ENCODE data around the gene PFAS. TPM values are rescaled to one million over a fixed set of nuclear protein-coding genes. Genes with fewer than 3 reads are reported as not detected.

Gene PFAS
- total RNA-seq, 1 experiment from 2014 or later, result 246 TPM

- no peak for TF ChIP-seq ATF6 (CRISPR knock-in tag; IDR thresholded peaks at IDR 0.05)
Measured at GRCh38 chr17:8288336-8289102, 39.4 kb downstream of the PFAS start, which contains the start of gene RANGRF (continued).

GRCh38 chr17:8289103-8289397 lies 40.0 kb downstream of the PFAS start:
- Mint-ChIP-seq H3K9me3 (no peaks in the 10 kb centered on the region), H3K4me1 (peaks cover 28% of the 10 kb centered on the region), H3K27ac (no peak overlapping the region), H3K36me3 (no peaks in the 10 kb centered on the region; the same call in 1 of the 2 replicates), H3K27me3 (ENCODE audit: low read depth) (no peaks in the 10 kb centered on the region; the same call in 1 of the 2 replicates), H3K4me3 (peak overlapping the region; percentile 92)
- TF ChIP-seq HMGA2 (CRISPR knock-in tag; IDR thresholded peaks at IDR 0.05), result no peak
- TF ChIP-seq ZBTB43 (CRISPR knock-in tag; IDR thresholded peaks at IDR 0.05), result 0 out of 2 replicates have a peak, but pooled peaks have one; percentile 5
- ATAC-seq (peak; percentile 77), DNase-seq (ENCODE audit: low spot score) (peak; percentile 82)
- CTCF ChIA-PET, result interaction anchor here (0.7 to 1.4 kb wide), 8 partner anchors 10 to 142 kb away, joined by 3 to 9 read pairs (median 4); partner anchors contain the start of gene CTC1
- POLR2A ChIA-PET, result interaction anchor here (1.0 to 2.2 kb wide), 2 partner anchors 40 to 62 kb away, joined by 4 to 12 read pairs; partner anchors contain the start of genes CTC1 and PFAS

GRCh38 chr17:8290043-8290442 lies 41.0 kb downstream of the PFAS start:
- CTCF ChIA-PET, result interaction anchor here (1.4 kb wide), 1 partner anchor 11 kb away, joined by 3 read pairs; no protein-coding TSS in a partner anchor
- Mint-ChIP-seq H3K27ac (no peak overlapping the region), H3K27me3 (ENCODE audit: low read depth) (no peaks in the 10 kb centered on the region; the same call in 1 of the 2 replicates), H3K4me3 (peak overlapping the region; percentile 92), H3K4me1 (peaks cover 35% of the 10 kb centered on the region), H3K36me3 (no peaks in the 10 kb centered on the region; the same call in 1 of the 2 replicates), H3K9me3 (no peaks in the 10 kb centered on the region)
- no peak for ATAC-seq
- POLR2A ChIA-PET, result no interaction called here
- DNase-seq (ENCODE audit: low spot score), result no peak
- no peak for TF ChIP-seq FOXP4 (CRISPR knock-in tag; IDR thresholded peaks at IDR 0.05)
- no peak for TF ChIP-seq NFE2L1 (CRISPR knock-in tag; IDR thresholded peaks at IDR 0.05)
- TF ChIP-seq MLX (CRISPR knock-in tag; IDR thresholded peaks at IDR 0.05), result no peak
- TF ChIP-seq CDX4 (CRISPR knock-in tag; IDR thresholded peaks at IDR 0.05; ENCODE audit: borderline replicate concordance), result no peak
- TF ChIP-seq FOXJ3 (CRISPR knock-in tag; IDR thresholded peaks at IDR 0.05; ENCODE audit: borderline replicate concordance), result no peak
- TF ChIP-seq ELF4 (CRISPR knock-in tag; IDR thresholded peaks at IDR 0.05; ENCODE audit: low read depth), result no peak
- TF ChIP-seq FOXP1 (CRISPR knock-in tag; IDR thresholded peaks at IDR 0.05; ENCODE audit: borderline replicate concordance), result no peak
- no peak for TF ChIP-seq ATF3 (CRISPR knock-in tag; conservative IDR thresholded peaks at IDR 0.05)
- no peak for TF ChIP-seq ZNF532 (CRISPR knock-in tag; IDR thresholded peaks at IDR 0.05; ENCODE audit: borderline replicate concordance)
- TF ChIP-seq ZNF416 (CRISPR knock-in tag; IDR thresholded peaks at IDR 0.05), result no peak
- TF ChIP-seq ZNF281 (CRISPR knock-in tag; IDR thresholded peaks at IDR 0.05), result no peak
- no peak for TF ChIP-seq GRHL2 (CRISPR knock-in tag; IDR thresholded peaks at IDR 0.05; ENCODE audit: insufficient replicate concordance, severe bottlenecking)
- no peak for TF ChIP-seq CREM (CRISPR knock-in tag; IDR thresholded peaks at IDR 0.05)

Measured in WTC11 (cell line).